ENCODE measurements around the gene COBL. TPM values are rescaled to one million over a fixed set of nuclear protein-coding genes. Genes with fewer than 3 reads are reported as not detected.

COBL gene
- total and polyA plus RNA-seq, 9 of the 15 experiments (the other 6 are each of a cell fraction or from before 2014, with no cell fraction given) = 0.01 to 2.4 (median 0.09) TPM; not detected in 3

GRCh38 chr7:51235593-51236313 is 80.9 kb downstream of the COBL start (continued):
- no peak for TF ChIP-seq MBD2 (IDR thresholded peaks at IDR 0.05; ENCODE audit: borderline replicate concordance, low read depth)

GRCh38 chr7:51234609-51235308 is 81.8 kb downstream of the COBL start:
- no peak overlapping the region for H3K4me2 ChIP-seq (ENCODE audit: insufficient read depth, low read length)
- ATAC-seq (no peak), DNase-seq (ENCODE audit: extremely low read depth in 1 of 4, low spot score in 3 of 4) (no peak), FAIRE-seq (no peak)
- in situ Hi-C loops (cut with MboI) = no loop called here
- H2AFZ ChIP-seq (ENCODE audit: low read depth, low read length) = no peak overlapping the region
- intact Hi-C loops (cut with micrococcal nuclease) = no loop called here
- H3K9me3 ChIP-seq (replicated peaks; ENCODE audit: control insufficient read depth, insufficient read depth, low read depth, low read length) = no peaks in the 10 kb centered on the region
- ChIA-PET POLR2A (no interaction called here), CTCF (ENCODE audit: low intra/inter-chr PET ratio) (no interaction called here)
- no peak for TF ChIP-seq ZNF644 (tag; IDR thresholded peaks at IDR 0.05; ENCODE audit: low read depth)
- TF ChIP-seq HOMEZ (CRISPR knock-in tag; IDR thresholded peaks at IDR 0.05) = no peak
- no peak for TF ChIP-seq ZNF121 (CRISPR knock-in tag; conservative IDR thresholded peaks at IDR 0.05)
- TF ChIP-seq SNRNP70 (optimal IDR thresholded peaks at IDR 0.05; ENCODE audit: low read depth, low read length) = no peak
- TF ChIP-seq CHD1 (IDR thresholded peaks at IDR 0.05; ENCODE audit: low read length) = no peak
- 0 out of 2 replicates have a peak, but pooled peaks cover 2% of the 10 kb centered on the region for H4K20me1 ChIP-seq (replicated peaks; ENCODE audit: control insufficient read depth, insufficient read depth, low read length)
- WGBS (ENCODE audit: insufficient coverage, low coverage, missing lambda C conversion rate) = 26% methylated on average over 7 of the region's 8 CpGs
- H3K79me2 ChIP-seq (ENCODE audit: control insufficient read depth, insufficient read depth, low read length) = no peaks in the 10 kb centered on the region
- H3K9ac ChIP-seq (ENCODE audit: insufficient read depth in 1 of 2, low read depth in 2 of 2, low read length in 2 of 2) = no peak overlapping the region; a peak in 1 of 4 replicates
- H3K27ac ChIP-seq (ENCODE audit: extremely low read depth, low read depth, low read length) = no peak overlapping the region
- H3K36me3 ChIP-seq (ENCODE audit: control insufficient read depth, insufficient read depth, low read length) = no peaks in the 10 kb centered on the region
- no peak overlapping the region for H3K4me3 ChIP-seq
- H3K9me1 ChIP-seq (ENCODE audit: control insufficient read depth, insufficient read depth, low read length) = no peaks in the 10 kb centered on the region
- H3K27me3 ChIP-seq (ENCODE audit: control insufficient read depth in 2 of 2, insufficient read depth in 2 of 2, low read length in 2 of 2) = peaks cover under 1 to 16% of the 10 kb centered on the region in 2 experiments; a peak in 2 of 5 replicates
- peaks cover 6 to 8% of the 10 kb centered on the region in 2 experiments; a peak in 4 of 5 replicates for H3K4me1 ChIP-seq (replicated peaks in 1 of 2; ENCODE audit: control insufficient read depth in 2 of 2, insufficient read depth in 2 of 2, low read length in 2 of 2)
- no TSS peak for BruUV-seq (replicated peaks)
